T-helper 1 cell (primary cell): ENCODE data around the gene TWIST2.

Source experiments
- DNase-seq, 5 donors: peaks; one replicate each; pipeline ENCODE4 v3.0.0-alpha.2; 2012 to 2020

TWIST2 gene

DNA sequence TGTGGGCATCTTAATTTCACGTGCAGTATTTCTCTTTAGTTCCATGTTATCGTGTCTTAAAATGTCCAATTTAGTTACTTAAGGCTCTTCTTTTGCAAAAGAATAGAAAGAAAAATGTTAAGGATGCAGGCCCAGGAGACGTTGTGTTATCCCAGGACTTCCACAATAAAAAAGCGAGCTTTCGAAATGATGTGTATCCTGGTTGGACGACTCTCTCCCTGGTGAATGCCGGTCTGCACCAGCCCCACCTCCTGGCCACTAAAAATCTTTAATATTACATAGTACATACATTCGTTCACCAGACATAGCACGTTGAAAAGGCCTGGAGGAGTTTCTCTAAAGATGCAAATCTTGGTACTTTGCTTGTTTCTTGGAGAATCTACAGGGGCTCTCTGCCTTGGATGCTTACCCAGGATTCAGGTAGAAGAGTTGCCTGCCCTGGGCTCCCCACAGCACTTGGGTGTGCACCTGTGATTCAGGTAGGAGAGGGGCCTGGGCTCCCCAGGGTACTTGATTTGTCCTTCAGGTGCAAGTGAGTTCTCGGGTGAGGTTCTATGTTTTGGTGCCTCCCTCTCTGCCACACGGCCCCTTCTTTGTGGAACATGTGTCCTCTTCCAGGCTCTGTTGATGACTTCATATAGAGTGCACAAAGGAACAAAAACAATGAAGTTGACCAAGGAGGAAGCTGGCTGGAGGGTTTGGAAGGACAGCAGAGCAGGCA lies 26.6 kb downstream of the TWIST2 start:
- no peak for DNase-seq

DNA sequence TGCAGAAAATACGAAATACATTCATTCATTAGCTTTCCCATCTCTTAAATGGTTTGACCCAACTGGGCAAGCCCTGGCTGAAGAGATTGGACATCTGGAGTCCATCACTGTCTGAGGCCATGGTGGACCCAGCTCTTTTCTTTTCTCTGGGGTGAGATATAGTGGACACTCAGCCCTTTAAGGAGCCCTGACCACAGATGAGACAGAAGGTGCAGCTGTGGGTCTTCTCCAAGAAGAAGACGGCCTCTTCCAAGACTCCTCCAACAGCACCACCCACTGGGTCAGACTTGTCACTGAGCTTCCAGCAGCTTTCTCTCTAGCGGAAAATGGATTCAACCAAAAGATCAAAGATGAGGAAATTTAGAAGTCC lies 27.2 kb downstream of the TWIST2 start:
- DNase-seq = no peak

GRCh38 chr2:238875471-238876231 lies 27.8 kb downstream of the TWIST2 start:
- no peak for DNase-seq

DNA sequence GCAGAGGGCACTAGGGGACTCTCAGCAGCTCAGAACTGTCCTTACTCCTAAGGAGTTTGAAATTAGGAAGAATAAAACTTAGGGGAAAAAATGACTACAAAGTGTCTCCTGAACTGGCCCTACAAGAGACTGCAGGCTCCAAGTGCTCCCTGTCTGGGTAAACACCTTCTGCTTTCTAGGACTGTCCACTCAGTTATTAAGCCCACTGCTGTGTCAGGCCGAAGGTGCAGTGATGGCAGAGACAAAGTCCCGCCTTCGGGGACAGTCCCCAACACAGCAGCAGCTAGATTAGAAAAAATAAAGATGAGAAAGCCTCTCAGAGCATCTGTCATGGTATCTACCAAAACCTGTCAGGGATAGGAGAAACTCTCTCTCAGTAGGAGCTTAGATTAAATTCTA lies 28.3 kb downstream of the TWIST2 start:
- no peak for DNase-seq

DNA sequence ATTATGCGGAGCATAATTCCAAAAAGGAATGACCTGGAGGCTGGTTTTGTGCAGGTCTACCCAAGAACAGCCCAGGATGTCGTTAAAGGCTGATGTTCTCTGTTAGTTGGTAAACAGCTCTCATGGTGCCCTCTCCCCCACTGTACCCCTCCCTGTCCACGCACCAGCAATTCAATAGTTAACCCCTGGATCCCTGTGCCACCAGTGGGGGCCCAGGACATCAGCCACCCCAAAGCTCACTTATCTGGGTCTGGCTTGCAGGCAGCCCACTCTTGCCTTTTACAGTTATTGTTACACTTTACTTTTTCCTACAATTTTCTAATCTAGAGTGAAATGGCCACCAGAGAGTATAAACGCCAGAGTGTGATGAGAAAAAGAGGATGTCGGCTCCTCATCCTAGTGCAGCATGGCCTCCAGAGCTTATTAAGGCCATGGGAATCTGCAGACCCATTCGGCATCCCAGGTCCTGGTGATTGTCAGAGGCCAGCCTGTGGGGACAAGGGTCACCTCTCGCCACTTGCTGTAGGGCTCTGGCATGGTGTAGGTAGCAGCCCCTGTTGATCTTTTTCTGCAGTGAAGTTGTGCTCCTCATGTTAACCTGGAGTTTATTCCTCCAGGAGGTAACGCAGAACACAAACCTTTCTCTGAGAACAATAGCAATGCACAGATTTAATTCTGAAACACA lies 30.3 kb downstream of the TWIST2 start:
- DNase-seq = no peak

DNA sequence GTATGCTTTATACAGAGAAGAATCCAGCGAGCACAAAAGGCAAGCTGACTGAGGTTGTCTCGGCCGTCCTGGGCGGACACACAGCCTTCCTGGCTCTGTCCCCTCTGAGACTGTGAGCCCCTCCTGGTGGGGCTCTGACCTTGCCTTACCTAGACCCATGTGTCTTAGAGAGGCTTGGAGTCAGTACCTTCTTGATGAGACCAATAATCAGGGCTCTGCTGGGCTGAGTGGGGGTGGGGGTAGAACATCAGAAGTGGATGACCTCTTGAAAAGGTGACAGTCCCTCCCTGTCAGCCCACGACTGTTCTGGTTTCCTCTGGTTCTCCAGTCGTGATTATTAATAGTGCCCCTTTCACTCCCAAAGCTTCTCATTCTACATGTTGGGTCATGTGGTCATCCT lies 31.2 kb downstream of the TWIST2 start:
- no peak for DNase-seq

DNA sequence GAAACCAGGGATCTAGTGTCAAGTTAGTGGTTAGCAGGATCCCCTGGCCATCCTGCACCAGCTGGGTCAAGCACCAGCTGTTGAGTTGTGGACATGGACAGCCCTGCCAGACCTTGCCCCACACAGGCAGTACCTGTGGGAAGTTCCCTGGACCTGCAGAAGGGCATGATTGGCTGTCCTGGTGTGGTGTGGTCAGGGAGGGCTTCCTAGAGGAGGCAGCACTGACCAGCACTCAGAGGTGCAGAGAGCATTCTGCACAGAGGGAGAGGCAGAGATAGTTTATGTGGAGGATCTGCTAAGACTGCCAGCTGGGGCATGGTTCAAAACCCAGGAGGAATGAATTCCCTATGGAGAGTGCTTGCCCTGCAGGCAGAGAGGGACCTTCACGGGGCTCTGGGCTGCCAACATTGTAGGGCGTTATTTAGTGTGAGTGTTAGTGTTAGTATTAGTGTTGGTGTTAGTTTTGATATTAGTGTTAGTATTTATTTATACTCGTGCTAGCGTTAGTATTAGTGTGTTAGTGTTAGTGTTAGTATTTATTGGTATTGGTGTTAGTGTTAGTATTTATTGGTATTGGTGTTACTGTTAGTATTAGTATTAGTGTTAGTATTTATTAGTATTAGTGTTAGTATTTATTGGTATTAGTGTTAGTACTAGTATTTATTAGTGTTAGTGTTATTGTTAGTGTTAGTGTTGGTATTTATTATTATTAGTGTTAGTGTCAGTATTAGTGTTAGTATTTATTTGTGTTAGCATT lies 31.9 kb downstream of the TWIST2 start:
- DNase-seq = no peak

GRCh38 chr2:238881353-238882081 lies 33.6 kb downstream of the TWIST2 start:
- no peak for DNase-seq

DNA sequence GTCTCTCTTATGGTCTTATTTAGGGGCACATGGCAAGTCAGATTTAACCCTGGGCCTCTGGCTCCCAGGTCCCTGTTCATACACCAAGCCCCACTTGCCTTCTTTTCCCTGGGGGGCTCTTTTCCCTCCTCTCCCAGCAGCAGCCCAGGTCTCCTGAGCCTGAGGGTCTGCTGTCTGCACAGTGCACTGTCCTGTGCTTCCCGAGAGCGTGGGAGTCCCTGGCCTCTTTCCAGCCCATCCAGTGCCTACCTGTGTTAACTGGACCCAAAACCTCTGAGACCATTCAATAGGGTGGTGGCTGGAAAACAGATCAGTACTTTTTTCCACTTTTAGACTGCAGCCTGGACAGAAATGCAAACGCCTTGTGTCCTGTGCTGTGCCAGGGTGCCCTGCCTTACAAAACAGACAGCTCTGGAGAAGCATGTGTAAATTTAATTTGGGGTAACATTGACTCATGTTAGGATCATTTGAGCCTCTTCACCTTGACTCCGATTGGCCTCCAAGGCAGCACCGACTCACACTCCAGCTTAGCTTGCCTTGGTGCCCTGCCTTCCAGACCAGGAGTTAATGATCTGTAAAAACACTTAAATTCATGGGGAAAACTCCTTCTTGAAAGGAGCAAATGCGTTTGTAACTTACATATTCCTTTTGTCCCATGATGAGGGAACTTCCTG lies 34.3 kb downstream of the TWIST2 start:
- DNase-seq = no peak

DNA sequence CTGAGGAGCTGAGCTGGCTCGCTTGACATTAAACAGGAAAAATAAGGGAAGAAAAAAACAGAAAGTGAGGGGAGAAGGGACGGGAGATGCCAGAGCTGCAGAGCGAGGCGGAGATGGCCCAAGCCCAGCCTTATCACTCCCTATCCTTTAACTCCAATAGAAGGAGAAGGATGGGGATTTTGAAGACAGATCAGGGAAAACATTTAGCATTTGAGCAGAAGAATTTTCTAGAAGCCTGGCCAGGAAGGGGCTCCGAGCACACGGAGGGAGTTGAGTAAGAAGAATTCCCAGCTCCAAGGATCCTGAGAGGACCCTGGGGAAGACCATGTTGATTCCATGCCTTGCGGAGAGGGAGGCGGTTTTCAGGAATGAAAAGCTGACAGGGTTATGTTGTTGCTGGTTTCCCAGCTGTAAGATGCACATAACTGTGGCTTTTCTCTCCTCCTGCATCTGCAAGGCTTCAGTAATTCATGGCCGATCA lies 35.6 kb downstream of the TWIST2 start:
- DNase-seq = no peak

DNA sequence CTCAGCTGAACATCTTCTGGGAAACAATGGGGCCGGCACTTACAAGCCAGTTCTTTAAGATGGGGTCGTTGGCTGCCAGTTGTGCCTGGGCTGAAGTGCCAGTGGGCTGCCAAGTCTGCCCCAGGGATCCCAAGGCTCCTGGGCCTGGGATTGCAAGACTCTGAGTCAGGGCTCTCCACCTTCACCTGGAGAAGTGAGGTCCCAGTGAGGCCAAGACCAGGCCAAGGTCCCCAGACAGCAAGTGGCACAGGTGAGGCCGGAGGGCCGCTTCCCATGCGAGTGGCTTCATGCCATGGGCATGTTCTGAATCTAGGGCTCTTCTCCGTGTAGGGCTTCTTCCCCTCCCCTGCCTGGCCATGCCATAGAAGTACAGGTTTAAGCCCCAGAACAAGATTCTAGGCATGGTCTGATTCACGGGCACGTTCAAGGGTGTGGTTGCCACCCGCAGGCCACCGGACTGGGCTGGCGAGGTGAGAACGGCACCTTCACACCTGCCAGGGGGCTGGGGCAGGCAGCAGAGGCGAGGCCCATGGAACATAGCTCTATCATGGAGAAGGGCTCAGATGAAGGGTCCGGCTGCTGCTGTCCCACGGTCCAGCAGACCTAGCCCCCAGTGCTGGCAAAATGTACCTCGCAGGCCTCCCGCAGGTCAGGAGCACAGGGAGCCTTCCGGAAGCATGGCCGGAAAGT lies 36.4 kb downstream of the TWIST2 start:
- DNase-seq = no peak

DNA sequence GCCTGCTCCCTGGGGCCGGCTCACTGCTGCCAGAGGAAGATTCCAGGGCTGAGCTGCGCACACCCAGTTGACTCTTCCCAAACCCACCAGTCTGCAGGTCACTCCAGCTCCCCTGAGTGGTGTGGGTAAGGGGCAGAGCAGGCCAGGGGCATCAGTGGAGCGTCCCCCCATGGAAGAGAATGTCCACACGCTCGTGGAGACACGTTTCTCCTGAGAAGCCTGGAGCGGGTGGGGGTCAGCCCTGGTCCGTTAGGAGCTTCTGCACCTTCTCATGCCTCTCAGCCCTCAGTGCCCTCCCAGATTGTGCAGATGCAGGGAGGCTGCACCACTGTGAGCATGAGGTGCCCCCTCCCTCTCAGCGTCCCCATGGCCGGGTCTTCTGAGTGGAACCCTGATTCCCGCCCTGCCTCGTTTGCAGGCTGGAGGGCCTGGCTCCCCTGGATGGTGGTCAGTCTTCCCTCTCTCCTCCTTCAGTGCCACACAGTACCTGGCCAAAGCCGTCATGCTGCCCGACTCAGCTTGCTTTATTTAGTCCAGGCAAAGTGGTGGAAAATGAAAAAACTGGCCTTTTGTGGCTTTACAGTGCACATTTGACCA lies 37.0 kb downstream of the TWIST2 start:
- no peak for DNase-seq

- DNase-seq = no peak
Observed at GRCh38 chr2:238886453-238887094, 38.7 kb downstream of the TWIST2 start.

- DNase-seq = no peak
Observed at GRCh38 chr2:238887616-238888015, 39.7 kb downstream of the TWIST2 start.

GRCh38 chr2:238888781-238889180 lies 40.9 kb downstream of the TWIST2 start:
- no peak for DNase-seq

DNA sequence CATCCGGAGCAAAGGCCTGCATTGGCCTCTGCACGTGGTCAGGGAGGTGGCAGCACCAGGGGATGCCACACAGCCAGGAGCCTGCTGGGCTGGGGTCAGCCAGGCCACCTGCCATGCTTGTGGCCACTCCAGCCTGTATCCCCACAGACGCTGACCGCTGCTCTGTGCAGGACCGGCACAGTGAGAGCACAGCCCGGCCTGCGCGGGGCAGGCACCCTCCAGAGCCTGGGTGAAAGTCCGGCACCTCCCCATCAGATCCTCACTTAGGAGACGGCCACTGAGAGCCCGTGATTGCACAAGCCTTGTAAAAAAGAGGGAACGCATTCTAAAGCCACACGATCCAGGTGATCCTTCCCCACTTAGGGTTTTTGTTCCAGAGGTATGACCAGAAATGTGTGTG lies 42.2 kb downstream of the TWIST2 start:
- DNase-seq = no peak

DNA sequence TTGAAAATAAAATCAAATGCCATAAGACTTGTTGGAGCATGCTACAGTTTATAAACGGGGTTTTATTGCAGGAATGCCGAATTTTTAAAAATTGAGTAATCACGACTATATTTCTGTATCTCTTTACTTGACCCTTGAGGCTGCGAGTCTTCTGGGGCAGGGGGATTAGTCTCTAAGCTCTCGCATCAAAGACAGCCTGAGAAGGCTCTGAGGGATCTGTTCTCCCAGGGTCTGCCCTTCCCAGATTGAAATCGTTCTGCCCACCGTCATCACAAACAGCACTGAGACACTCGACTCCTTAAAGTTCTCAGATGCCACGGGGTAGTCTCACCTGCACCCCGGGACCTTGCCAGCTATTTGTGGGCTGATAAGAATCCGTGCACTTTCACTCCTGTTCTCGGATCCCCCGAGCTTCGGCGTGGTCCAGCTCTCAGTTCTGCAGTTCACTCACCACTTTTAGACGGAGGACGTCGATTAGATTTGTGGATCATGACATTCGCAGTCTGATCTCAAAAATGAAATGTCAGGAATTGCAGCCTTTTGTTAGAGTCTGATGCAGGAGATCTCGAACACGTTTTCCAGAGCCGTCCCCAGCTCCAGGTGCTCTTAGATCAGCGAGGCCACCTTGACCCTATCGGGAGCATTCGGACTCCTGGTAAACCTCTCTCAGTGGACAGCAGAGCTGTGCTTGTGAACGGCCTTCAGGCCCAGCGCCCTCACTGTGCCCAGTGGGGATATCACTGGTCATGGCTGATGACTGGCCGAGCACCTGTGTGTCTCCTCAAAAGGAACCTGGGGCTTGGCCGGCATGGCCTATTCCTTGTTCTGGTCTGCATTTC lies 43.0 kb downstream of the TWIST2 start:
- DNase-seq = no peak

DNA sequence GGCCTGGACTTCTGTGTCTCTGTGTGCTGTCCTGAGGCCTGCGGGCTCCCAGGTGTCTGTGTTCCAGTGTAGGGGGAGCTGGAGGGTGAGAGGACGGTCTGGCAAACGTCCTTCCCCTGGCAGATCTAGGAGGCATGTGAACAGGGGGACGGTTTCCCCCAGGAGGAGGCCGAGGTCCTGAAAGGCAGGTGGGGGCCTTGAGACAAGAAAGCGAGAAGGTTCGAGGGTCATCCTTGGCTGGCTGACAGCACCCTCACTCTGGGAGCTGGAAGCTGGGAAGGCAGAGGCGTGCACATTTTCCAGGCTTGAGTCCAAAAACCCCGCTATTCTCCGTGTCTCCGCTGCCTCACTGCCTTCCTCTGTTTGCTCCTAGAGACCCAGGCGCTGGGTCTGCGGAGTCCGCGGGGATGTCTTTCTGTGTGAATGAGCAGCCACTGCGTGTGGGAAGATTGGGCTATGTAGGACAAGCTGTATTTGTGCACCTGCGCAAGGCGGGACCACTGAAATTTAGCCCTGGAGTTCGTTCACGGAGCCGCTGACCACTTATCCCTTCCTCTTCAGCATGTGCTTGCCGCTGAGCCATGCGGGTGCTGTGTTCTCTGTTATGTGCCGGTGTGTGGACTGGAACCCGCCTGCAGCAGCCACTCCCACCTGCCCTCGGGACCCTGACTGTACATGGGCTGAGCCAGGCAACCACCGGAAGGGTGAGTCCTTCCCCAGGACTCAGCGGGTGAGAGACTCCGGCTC lies 43.7 kb downstream of the TWIST2 start:
- no peak for DNase-seq

DNA sequence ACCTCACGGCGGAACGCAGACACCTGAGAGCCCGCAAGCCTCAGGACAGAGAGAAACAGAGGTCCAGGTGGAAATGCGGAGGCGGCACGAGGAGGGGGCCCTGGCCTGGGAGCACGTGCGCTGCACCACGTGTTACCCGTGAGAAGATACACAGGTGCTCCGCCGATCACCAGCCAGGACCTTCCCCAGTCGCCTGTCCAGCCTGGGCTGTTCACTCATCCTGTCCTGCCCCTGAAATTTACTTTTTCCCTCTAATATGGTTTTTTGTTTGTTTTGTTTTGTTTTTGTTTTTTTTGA lies 44.3 kb downstream of the TWIST2 start:
- no peak for DNase-seq
